DOHH2 (cell line): ENCODE results near the gene MMS22L.

Experiments
- H3F3A ChIP-seq: fragments of 200-600 bp; sonication (generic), shearing (Covaris generic); 2 replicates; pipeline ENCODE4 v1.6.0; 2016; ENCODE audit warnings: antibody characterized with exemption, mild to moderate bottlenecking; ENCODE audit not compliant: control insufficient read depth, insufficient read depth
- H3K27ac ChIP-seq: fragments of 200-600 bp; sonication (generic); 2 replicates; pipeline ENCODE4 v1.5.1; 2014; ENCODE audit warnings: low read depth, mild to moderate bottlenecking, low read length, moderate library complexity
- H3K27me3 ChIP-seq: fragments of 200-600 bp; sonication (generic); 2 replicates; pipeline ENCODE4 v1.6.1; 2014; ENCODE audit warnings: mild to moderate bottlenecking, low read length, mixed read lengths; ENCODE audit not compliant: control insufficient read depth
- H3K36me3 ChIP-seq: fragments of 200-600 bp; sonication (generic); 2 replicates; pipeline ENCODE4 v1.6.1; 2014; ENCODE audit warnings: mild to moderate bottlenecking, low read length, moderate library complexity, mixed read lengths; ENCODE audit not compliant: control insufficient read depth
- H3K4me1 ChIP-seq: fragments of 200-600 bp; sonication (generic); 2 replicates; pipeline ENCODE4 v1.6.1; 2014; ENCODE audit warnings: mild to moderate bottlenecking, low read length, mixed read lengths; ENCODE audit not compliant: control insufficient read depth
- H3K4me2 ChIP-seq: fragments of 200-600 bp; sonication (generic); 2 replicates; pipeline ENCODE4 v1.6.0; 2014; ENCODE audit warnings: mild to moderate bottlenecking, low read length, moderate library complexity
- H3K4me3 ChIP-seq: fragments of 200-600 bp; sonication (generic); 2 replicates; pipeline ENCODE4 v1.5.1; 2014; ENCODE audit warnings: mild to moderate bottlenecking, low read length, mixed read lengths
- H3K79me2 ChIP-seq: fragments of 200-600 bp; sonication (generic); 2 replicates; pipeline ENCODE4 v1.6.1; 2014; ENCODE audit warnings: mild to moderate bottlenecking, low read length, mixed read lengths; ENCODE audit not compliant: control insufficient read depth
- H3K9me2 ChIP-seq: fragments of 200-600 bp; sonication (generic); replicated peaks from 2 replicates; pipeline ENCODE4 v1.6.1; 2014; ENCODE audit warnings: mild to moderate bottlenecking, low read length, mixed read lengths; ENCODE audit not compliant: control insufficient read depth
- H3K9me3 ChIP-seq: fragments of 200-600 bp; sonication (generic); 2 replicates; pipeline ENCODE4 v1.6.1; 2014; ENCODE audit warnings: antibody characterized with exemption, low read length, mixed read lengths; ENCODE audit not compliant: control insufficient read depth, insufficient read depth
- H4K20me1 ChIP-seq: fragments of 200-600 bp; sonication (generic); 2 replicates; pipeline ENCODE4 v1.6.0; 2014; ENCODE audit warnings: low read depth, mild to moderate bottlenecking, antibody characterized with exemption, low read length, moderate library complexity; ENCODE audit not compliant: control insufficient read depth, insufficient read depth
- EZH2phosphoT487 ChIP-seq: fragments of 200-600 bp; sonication (generic); IDR thresholded peaks from 2 replicates; pipeline ENCODE4 v1.6.1; 2017; ENCODE audit warnings: borderline replicate concordance, mild to moderate bottlenecking, antibody characterized with exemption, low read length, moderate library complexity, mixed read lengths
- TF ChIP-seq, protein P1 (sequence below): fragments of 200-600 bp; sonication (generic); IDR thresholded peaks from one replicate; pipeline ENCODE4 v1.5.1; 2014; ENCODE audit warnings: antibody characterized with exemption, mild to moderate bottlenecking, low read depth, low read length; ENCODE audit not compliant: poor library complexity, severe bottlenecking

MMS22L gene

DNA sequence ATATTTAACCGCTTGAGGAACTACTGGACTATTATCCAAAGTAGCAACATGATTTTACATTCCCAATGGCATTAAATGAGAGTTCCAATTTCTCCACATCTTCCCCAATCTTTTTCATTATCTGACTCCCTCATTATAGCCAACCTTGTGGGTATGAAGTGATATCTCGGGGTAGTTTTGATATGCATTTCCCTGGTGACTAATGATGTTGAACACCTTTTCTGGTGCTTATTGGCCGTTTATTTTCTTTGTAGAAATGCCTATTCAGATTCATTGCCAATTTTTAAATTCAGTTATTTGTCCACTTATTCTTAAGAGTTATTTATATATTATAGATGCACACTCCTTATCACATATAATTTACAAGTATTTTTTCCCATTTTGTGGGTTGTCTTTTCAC lies 129.0 kb downstream of the MMS22L start:
- H3K27ac ChIP-seq: no peak overlapping the region
- H3K36me3 ChIP-seq: peaks cover 28% of the 10 kb centered on the region
- TF ChIP-seq, protein P1, sequence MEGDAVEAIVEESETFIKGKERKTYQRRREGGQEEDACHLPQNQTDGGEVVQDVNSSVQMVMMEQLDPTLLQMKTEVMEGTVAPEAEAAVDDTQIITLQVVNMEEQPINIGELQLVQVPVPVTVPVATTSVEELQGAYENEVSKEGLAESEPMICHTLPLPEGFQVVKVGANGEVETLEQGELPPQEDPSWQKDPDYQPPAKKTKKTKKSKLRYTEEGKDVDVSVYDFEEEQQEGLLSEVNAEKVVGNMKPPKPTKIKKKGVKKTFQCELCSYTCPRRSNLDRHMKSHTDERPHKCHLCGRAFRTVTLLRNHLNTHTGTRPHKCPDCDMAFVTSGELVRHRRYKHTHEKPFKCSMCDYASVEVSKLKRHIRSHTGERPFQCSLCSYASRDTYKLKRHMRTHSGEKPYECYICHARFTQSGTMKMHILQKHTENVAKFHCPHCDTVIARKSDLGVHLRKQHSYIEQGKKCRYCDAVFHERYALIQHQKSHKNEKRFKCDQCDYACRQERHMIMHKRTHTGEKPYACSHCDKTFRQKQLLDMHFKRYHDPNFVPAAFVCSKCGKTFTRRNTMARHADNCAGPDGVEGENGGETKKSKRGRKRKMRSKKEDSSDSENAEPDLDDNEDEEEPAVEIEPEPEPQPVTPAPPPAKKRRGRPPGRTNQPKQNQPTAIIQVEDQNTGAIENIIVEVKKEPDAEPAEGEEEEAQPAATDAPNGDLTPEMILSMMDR: no peak
- TF ChIP-seq EZH2phosphoT487: no peak
- no peaks in the 10 kb centered on the region for H3K4me1 ChIP-seq
- H3K4me3 ChIP-seq: no peak overlapping the region
- H4K20me1 ChIP-seq: no peaks in the 10 kb centered on the region
- H3K9me3 ChIP-seq: no peaks in the 10 kb centered on the region
- H3K4me2 ChIP-seq: no peak overlapping the region
- no peaks in the 10 kb centered on the region for H3K27me3 ChIP-seq
- no peaks in the 10 kb centered on the region for H3F3A ChIP-seq
- H3K9me2 ChIP-seq: no peaks in the 10 kb centered on the region
- H3K79me2 ChIP-seq: no peaks in the 10 kb centered on the region

DNA sequence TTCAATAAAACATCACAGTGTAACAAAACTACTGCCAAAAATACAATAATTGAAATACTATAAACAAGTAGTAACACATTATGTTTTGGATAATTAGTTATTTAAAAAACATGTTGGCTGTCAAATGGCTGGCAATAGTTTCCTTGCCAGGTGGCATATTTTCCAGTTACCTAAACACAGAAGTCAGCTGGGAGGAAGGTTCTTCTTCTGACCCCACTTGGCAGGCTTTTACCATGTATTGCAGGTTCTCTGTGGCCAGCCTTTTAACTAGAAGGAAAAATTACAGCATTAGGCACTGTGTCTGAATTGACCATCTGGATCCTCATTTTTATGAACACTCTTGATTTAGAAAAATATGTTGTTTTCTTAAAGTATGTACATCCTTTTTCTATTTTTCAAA lies 131.4 kb downstream of the MMS22L start:
- TF ChIP-seq EZH2phosphoT487: no peak
- TF ChIP-seq, protein P1: no peak
- no peaks in the 10 kb centered on the region for H3K4me1 ChIP-seq
- no peaks in the 10 kb centered on the region for H3K79me2 ChIP-seq
- peaks cover 40% of the 10 kb centered on the region for H3K36me3 ChIP-seq
- no peaks in the 10 kb centered on the region for H3K27me3 ChIP-seq
- no peaks in the 10 kb centered on the region for H4K20me1 ChIP-seq
- no peak overlapping the region for H3K4me3 ChIP-seq
- no peaks in the 10 kb centered on the region for H3F3A ChIP-seq
- no peaks in the 10 kb centered on the region for H3K9me2 ChIP-seq
- H3K9me3 ChIP-seq: no peaks in the 10 kb centered on the region
- H3K4me2 ChIP-seq: no peak overlapping the region
- no peak overlapping the region for H3K27ac ChIP-seq

DNA sequence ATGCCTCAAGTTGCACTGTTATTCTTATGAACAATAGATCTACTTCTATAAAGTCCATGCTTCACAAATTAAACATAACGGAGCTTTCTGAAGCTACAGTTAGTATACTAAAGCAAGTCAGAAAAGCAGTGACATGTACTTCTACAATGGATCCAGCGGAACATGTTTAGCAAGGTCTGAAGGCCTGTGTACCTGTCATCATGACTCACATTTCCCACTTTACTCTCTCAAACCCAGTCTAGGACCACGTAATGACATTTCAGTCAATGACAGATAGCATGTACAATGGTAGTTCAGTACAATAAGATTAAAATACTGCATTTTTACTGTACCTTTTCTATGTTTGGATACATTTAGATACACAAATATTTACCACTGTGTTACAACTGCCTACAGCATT lies 132.1 kb downstream of the MMS22L start:
- Histone ChIP-seq H3F3A (no peaks in the 10 kb centered on the region), H3K27me3 (no peaks in the 10 kb centered on the region), H3K4me2 (no peak overlapping the region), H3K4me1 (no peaks in the 10 kb centered on the region), H4K20me1 (no peaks in the 10 kb centered on the region), H3K36me3 (peaks cover 40% of the 10 kb centered on the region), H3K79me2 (no peaks in the 10 kb centered on the region), H3K4me3 (no peak overlapping the region), H3K27ac (no peak overlapping the region), H3K9me3 (no peaks in the 10 kb centered on the region), H3K9me2 (no peaks in the 10 kb centered on the region)
- no peak for TF ChIP-seq EZH2phosphoT487
- TF ChIP-seq, protein P1: no peak

DNA sequence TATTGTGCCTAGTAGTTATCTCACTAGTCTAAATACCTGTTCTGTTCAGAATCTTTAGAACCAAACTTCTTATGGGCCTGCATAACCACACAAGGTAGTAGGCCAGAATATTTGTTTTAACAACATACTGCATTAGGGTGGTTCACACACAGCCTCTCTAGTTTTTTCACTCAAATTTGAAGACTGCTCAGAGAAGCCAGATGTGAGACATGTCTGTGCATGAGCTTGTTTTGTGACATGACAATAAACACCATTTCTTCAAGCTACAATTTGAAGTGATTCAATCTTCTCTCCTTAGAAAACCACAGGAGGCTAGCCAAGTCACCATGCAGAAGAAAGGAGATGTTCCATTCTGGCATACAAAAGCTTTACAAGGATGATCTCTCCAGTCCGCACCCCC lies 135.6 kb downstream of the MMS22L start:
- Histone ChIP-seq H3K9me2 (no peaks in the 10 kb centered on the region), H3K79me2 (no peaks in the 10 kb centered on the region), H3K4me3 (no peak overlapping the region), H3K4me2 (no peak overlapping the region), H3K4me1 (no peaks in the 10 kb centered on the region), H3K36me3 (peaks cover 36% of the 10 kb centered on the region), H3F3A (no peaks in the 10 kb centered on the region), H4K20me1 (no peaks in the 10 kb centered on the region), H3K27me3 (no peaks in the 10 kb centered on the region), H3K9me3 (no peaks in the 10 kb centered on the region), H3K27ac (no peak overlapping the region)
- TF ChIP-seq, protein P1: no peak
- no peak for TF ChIP-seq EZH2phosphoT487
